Endometrial microvascular endothelial cells (primary cell): Measurements from ENCODE around the gene LPAR5. TPM values are rescaled to one million over a fixed set of nuclear protein-coding genes. Genes with fewer than 3 reads are reported as not detected.

Source experiments
- in situ Hi-C: cut with HindIII; loops from 2 replicates; pipeline ENCODE4 v1.10.0; 2017; ENCODE audit warnings: low sequenced_read_pairs, low pct_unique_long_range_greater_than_20kb; ENCODE audit errors: inconsistent ontology term
- total RNA-seq: library from RNA; depleted of rRNA; stranded (reverse); fragments of >200 nt; gene quantifications from one replicate; pipeline ENCODE4 v1.2.3, GENCODE V29; 2015; ENCODE audit errors: inconsistent ontology term

LPAR5 gene
- total RNA-seq: not detected

DNA sequence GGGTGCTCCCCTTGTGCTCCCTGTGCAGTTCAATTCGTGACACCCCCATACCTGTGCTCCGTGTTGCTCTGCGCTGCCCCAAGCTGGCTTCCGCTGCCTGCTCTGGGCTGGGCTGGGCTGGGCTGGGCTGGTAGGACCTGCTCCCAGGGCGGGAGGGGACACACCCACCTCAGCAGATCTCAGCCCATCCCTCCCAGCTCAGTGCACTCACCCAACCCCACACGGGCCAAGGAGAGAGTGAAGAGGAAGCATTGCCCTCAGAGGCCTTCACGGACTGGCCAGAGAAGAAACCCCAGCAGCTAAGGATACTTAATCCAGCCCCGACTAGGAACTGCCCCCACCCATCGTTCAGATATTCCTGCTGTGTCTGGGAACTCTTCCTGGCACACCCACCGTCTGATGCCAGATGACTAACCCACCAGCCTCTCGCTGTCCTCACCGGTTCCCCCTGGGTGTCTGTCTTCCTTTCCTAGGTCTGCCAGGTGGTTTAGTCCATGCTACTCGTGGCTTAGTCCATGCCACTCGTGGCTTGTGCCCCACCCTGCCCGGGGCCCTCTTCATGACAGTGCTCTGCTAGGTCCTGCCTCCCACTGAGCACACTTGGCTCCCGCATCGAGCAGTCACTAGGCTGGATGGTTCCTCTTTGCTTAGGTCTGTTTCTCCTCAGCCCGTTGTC lies at the start of gene LPAR5:
TSS of gene LPAR5 (minus strand) at position 104 of the 676 bp plus-strand sequence. CDS start 14,711 bp downstream, outside the sequence.
- in situ Hi-C loops: no loop called here

GRCh38 chr12:6684609-6685008 lies 48.9 kb upstream of the LPAR5 start:
- in situ Hi-C loops: no loop called here

DNA sequence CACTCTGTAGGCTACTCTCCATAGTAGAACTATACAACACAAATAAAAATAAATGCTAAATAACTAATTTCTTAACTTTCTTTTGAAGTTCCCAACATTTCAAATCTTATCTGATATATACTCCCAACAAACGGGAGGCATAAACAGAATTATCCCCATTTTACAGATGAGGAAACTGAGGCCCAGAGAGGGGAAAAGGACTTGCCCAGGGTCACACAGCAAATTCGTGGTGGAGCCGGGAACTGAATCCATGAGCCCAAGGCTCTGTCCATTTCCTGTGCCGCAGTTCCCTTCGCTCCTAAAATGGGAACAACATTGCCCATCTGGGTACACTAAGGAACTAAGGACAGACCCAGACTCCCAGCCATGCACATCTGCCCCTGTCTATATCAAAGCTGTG lies 41.2 kb upstream of the LPAR5 start:
- in situ Hi-C loops: no loop called here

DNA sequence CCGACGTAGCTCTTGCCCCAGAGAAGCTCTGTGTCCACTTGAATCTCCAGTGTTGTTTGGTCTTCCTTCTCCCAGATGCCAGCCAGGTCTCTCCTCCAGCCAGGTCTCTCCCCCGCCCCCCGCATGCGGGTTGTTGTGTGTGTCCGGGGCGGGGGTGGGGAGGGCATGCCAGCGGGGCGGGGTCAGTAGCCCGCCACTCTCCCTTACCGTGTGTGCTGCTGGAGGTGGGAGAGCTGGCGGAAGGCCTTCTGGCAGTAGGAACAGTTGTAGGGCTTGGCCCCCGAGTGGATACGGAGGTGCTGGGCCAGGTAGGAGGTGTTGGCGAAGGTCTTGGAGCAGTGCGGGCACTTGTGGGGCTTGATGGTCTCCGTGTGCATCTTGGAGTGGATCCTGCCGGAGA lies 36.4 kb upstream of the LPAR5 start:
- in situ Hi-C loops: no loop called here

GRCh38 chr12:6667559-6668210 lies 31.9 kb upstream of the LPAR5 start:
- in situ Hi-C loops: no loop called here

DNA sequence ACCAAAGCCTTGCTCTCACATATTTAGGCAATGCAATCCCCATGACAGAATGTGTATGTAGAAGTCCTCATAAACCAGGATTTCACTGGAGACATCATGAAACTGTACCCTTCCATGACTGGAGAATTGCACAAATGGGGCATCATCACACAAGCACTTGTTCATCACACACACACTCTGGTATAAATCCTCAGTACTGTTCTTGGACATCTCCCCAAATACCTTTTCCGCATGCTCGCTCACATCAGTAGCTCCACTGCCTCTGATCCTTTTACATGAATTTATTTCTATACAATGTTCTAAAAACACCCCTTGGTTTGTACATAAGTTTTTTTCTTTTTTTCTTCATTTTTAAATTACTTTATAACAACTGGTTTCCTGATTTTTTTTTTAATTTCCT lies 30.5 kb upstream of the LPAR5 start:
- in situ Hi-C loops: no loop called here

DNA sequence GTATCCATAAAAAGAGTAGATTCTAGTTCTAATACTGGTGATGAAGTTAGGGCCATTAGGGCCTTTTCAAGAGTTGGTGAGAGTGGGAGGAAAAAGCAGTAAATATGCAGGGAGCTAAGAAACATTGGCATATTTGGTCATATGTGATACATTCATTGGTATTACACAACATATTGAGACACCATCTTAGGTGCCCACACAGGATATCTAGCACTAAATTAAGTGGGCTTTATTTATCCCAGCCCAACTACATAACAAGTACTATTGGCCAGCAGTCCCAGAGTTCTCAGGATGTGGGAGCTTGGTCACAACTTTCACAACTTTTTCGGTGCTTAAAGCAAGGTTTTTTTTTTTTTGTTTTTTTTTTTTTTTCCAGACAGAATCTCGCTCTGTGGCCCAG lies 29.1 kb upstream of the LPAR5 start:
- in situ Hi-C loops: no loop called here

DNA sequence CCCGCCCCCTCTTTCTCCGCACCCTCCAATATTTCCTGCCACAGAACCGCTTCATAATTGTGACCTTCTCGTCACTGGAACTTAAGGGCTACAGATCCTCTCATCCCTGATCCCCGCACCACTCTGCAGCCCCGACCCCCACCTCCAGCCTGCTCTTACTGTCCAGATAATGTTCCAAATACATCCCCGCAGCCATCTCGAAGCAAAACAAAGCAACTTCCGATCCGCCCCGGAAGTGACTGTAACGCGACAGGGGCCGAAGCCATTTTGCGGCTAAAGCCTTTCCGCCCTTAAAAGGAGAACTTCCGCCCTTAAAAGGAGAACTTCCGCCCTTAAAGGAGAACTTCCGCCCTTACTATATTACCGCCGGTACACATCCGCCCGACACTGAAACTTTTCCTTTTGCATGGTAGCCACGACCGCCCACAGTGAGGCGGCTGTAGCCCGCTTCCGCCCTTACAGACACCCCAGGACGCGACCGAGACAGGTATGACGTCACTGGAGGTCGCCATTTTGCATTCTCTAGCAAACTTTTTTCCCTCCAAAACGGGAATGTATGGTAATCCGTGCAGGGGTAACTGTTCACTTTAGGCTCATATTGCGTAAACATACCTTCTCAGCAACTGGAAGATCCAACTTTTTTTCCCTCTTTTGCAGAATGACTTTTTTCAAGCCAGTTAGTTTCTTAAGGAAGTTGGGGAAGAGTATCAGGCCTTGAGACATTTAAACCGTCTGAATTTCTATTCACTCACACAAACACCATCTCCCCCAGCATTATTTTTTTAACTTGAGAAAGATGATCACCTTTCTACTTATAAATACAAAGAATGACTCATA lies 27.4 kb upstream of the LPAR5 start, which contains the start of gene ING4:
TSS of gene ING4 (minus strand) at position 214 of the 837 bp plus-strand sequence. CDS start at position 196, 18 bp downstream.
- in situ Hi-C loops: no loop called here

- in situ Hi-C loops: no loop called here
These were observed 26.8 kb upstream of the LPAR5 start for GRCh38 chr12:6662602-6662905.

DNA sequence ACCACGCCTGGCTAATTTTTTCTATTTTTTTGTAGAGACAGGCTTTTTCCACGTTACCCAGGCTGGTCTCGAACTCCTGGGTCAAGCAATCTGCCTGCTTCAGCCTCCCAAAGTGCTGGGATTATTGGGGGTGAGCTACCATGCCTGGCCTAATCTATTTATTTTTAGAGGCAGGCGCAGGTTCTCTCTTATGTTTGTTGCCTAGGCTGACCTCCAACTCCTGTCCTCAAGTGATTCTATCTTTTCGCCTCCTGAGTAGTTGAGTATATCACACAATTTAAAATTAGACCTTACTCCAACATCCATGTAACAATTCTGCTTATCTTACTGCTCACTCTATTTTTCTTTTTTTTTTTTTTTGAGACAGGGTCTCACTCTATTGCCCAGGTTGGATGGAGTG lies 18.2 kb upstream of the LPAR5 start:
- in situ Hi-C loops: no loop called here

DNA sequence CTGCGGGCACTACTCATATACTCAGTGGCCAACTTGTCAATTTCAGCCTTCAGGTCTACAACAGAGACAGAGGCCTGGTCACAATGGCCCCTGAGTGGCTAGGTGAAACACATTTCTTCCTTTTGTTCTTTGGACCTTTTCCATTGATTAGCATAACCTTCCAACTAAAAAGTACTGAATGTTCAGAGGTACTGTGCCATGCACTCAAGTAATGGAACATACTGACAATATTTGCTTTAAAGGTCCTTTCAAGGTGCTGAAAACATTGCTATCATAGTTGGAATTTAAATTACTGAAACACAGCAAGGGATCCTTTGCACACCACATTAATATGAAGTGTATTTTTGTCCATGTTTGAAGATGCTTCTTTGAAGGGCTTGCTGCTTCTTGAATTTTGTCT lies 17.6 kb upstream of the LPAR5 start:
- in situ Hi-C loops: no loop called here

DNA sequence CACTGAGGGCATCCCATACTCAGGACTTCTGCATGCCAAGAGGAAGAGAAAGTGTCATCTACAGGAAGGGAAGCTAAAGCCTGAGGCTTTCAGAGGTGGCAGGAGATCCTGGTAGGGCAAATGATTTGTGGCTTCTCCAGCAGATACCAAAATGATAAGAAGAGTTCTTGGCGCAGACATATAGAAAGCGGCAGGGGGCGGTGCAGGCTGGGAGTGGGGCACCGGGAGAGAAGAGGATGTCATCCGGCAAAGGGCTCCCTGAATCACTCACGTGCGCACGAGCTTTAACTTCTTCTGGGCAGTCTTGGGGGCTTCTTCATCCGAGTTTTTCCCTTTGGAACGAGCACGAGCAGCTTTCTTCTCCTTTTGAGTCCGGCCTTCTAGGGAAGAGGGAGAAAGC lies 16.6 kb upstream of the LPAR5 start:
- in situ Hi-C loops: no loop called here

GRCh38 chr12:6650832-6651231 lies 15.1 kb upstream of the LPAR5 start:
- in situ Hi-C loops: no loop called here

GRCh38 chr12:6647083-6647604 lies 11.4 kb upstream of the LPAR5 start, which contains the start of gene ACRBP:
TSS of gene ACRBP (minus strand) at chr12:6647432. CDS start at chr12:6647366, 66 bp downstream.
- in situ Hi-C loops: no loop called here

DNA sequence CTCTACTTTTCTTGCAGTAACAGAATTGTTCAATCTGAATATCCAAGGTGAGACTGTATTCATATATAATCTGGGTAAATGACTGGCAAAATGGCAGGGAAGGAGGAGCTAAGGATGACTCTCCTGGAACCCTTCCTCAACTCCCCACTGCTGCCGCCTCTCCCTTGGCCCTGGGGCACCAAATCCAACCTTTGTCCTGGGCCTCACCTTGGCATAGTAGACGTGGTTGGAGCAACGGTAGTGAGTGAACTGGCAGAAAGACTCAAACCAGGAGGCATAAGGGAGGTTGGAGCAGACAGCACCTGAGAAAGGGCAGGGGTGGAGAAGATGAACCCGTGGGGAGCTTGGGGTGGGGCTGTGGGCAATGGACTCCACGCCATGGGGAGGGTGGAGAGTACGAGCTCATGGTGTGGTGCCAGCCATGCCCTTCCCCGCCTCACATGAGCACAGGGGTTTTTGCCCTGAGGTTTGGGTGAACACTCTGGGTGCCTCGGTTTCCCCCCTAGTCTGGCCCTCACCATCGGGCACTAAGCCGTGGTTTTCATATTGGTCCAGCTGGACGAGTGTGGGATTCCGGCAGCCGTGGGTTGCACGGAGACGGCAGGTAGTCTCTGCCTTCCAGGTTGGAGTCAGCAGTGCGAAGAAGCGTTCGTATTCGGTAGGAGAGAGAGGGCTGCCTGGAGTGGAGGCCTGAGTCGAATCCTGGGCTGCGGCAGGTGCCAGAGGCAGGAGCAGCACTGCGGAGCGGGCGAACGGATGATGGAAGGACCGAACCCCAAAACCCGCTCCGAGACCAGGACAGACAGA lies 10.7 kb upstream of the LPAR5 start:
- in situ Hi-C loops: no loop called here

- in situ Hi-C loops: no loop called here
These were observed 9.1 kb upstream of the LPAR5 start for GRCh38 chr12:6644903-6645302.

GRCh38 chr12:6644257-6644596 lies 8.5 kb upstream of the LPAR5 start:
- in situ Hi-C loops: no loop called here

DNA sequence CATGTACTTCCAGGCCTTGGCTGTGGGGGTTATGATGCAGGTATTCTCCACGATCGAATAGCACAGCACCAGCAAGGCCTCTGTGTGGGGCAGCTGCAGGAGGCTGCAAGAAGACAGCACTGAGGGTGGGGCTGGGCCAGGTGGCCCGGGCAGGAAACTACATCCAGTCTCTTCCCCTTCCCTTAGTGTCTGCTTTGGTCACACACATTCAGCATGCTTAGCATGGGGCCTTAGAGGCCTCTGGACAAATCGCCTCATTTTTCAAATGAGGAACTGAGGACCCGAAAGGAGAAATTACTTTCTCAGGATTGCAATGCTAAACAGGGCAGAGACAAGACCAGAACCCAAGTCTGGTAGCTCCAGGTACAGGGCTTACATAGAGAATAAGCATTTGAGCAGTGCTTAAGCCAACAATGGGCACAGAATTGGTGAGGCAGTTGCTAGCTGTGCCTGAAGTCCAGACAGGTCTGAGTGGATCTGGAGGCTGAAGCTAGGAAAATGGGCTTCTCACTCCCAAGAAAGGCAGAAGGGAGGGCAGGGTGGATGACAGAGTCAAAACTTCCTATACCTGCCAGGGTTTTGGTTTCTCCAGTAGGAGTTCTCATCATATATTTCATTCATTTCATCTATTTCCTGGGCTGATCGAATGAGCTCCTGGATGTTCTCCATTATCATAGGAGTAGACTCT lies 8.0 kb upstream of the LPAR5 start:
- in situ Hi-C loops: no loop called here
